Prostate gland (tissue), 2 donors: ENCODE data around the gene SCTR. TPM values are rescaled to one million over a fixed set of nuclear protein-coding genes. Genes with fewer than 3 reads are reported as not detected.

ENCODE experiments used
- DNase-seq: peaks from one replicate; pipeline ENCODE4 v3.0.0-alpha.2; 2019; ENCODE audit warnings: low spot score
- H3K27ac ChIP-seq, 2 donors: fragments of 200-600 bp; sonication (generic); 2 replicates each; pipeline ENCODE4 v1.5.1; 2017 to 2019
- H3K27me3 ChIP-seq: fragments of 200-600 bp; sonication (generic); replicated peaks from 2 replicates; pipeline ENCODE4 v1.5.1; 2019; ENCODE audit not compliant: insufficient read depth
- H3K36me3 ChIP-seq, 2 donors: fragments of 200-600 bp; sonication (generic); 1 replicate in 1 of 2; 2 replicates in 1 of 2; pipeline versions ENCODE4 v1.5.1 to v1.8.1; 2017 to 2019
- H3K4me1 ChIP-seq: fragments of 200-600 bp; sonication (generic); replicated peaks from 2 replicates; pipeline ENCODE4 v1.5.1; 2019
- H3K4me3 ChIP-seq, 2 donors: fragments of 200-600 bp; sonication (generic); 2 replicates each; pipeline ENCODE4 v1.5.1; 2017 to 2019
- H3K9me3 ChIP-seq: fragments of 200-600 bp; sonication (generic); 2 replicates; pipeline ENCODE4 v1.5.1; 2017
- POLR2A ChIP-seq: fragments of 450-650 bp; IDR thresholded peaks from one replicate; pipeline ENCODE4 v1.6.1; 2016; ENCODE audit warnings: antibody characterized with exemption, mild to moderate bottlenecking
- POLR2AphosphoS5 ChIP-seq: sonication (generic); formaldehyde crosslinking; IDR thresholded peaks from one replicate; pipeline ENCODE4 v1.6.1; 2017; ENCODE audit warnings: antibody characterized with exemption
- WGBS: methylation state at CpG from one replicate; pipeline ENCODE4 v1.1.5; 2018; 5-methylcytosine and 5-hydroxymethylcytosine counted together
- intact Hi-C: fragments of 100-400 bp; cut with DNase I; formaldehyde crosslinking; loops from one replicate; pipeline ENCODE4 v1.14.2; 2022
- total RNA-seq, 2 donors: library from RNA; depleted of rRNA; stranded (reverse); fragments of >200 nt; gene quantifications; one replicate each; pipeline ENCODE4 v1.1.0, GENCODE V29; 2016
- TF ChIP-seq, protein P1 (sequence below), 4 experiments: fragments of 200-600 bp in 2 of 4; fragments of 450-650 bp in 2 of 4; sonication (generic) in 2 of 4; IDR thresholded peaks; 1 replicate in 3 of 4; 2 replicates in 1 of 4; pipeline ENCODE4 v1.5.1; 2016 to 2019; ENCODE audit warnings: antibody characterized with exemption in 4 of 4, mild to moderate bottlenecking in 2 of 4, moderate library complexity in 2 of 4

SCTR gene
- total RNA-seq, 2 donors from 2014 or later: not detected

DNA sequence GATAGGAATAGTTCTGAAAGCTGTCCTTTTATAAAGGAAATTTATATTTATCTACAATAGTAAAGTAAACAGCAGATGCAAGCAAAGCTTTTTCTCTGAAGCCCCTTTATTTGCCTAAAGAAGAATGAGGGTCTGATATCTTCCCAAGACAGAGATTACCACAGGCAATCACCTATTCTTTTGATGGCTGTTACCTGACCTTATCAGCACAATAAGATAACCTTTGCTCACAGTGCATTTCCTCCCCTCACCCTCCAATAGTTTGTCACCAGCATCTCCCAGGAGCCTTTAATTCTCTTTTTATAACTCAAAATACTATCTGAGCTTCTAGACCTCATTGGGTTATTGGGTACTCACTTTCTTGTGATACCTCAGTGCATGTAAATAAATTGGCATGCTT, 13.5 kb upstream of the SCTR start:
- H3K4me3 ChIP-seq: no peak overlapping the region
- TF ChIP-seq, protein P1, sequence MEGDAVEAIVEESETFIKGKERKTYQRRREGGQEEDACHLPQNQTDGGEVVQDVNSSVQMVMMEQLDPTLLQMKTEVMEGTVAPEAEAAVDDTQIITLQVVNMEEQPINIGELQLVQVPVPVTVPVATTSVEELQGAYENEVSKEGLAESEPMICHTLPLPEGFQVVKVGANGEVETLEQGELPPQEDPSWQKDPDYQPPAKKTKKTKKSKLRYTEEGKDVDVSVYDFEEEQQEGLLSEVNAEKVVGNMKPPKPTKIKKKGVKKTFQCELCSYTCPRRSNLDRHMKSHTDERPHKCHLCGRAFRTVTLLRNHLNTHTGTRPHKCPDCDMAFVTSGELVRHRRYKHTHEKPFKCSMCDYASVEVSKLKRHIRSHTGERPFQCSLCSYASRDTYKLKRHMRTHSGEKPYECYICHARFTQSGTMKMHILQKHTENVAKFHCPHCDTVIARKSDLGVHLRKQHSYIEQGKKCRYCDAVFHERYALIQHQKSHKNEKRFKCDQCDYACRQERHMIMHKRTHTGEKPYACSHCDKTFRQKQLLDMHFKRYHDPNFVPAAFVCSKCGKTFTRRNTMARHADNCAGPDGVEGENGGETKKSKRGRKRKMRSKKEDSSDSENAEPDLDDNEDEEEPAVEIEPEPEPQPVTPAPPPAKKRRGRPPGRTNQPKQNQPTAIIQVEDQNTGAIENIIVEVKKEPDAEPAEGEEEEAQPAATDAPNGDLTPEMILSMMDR (IDR thresholded peaks at IDR 0.05): no peak
- no peak for TF ChIP-seq POLR2AphosphoS5
- DNase-seq: no peak
- H3K9me3 ChIP-seq: no peaks in the 10 kb centered on the region
- H3K27me3 ChIP-seq: no peaks in the 10 kb centered on the region
- no peak overlapping the region for H3K27ac ChIP-seq
- no peaks in the 10 kb centered on the region for H3K36me3 ChIP-seq
- intact Hi-C loops: no loop called here
- no peaks in the 10 kb centered on the region for H3K4me1 ChIP-seq

DNA sequence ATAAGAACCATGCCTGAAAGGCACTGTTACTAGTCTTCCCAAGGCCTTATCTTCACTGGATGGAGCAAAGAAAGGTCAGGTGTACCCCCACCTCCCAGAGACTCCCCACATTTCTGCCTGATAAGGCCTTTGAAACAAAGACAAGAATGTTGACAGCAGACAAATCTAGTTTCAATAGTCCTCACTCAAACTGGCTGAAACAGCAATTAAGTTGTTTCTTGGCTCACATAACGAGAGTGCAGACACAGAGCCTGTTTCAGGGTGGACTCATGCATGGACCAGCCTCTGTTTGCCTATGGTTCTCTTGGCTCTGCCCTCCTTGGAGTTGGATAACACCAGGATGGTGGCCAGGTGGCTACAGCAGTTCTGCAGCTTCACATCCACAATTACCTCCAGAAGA, 12.4 kb upstream of the SCTR start:
- Histone ChIP-seq H3K4me3 (no peak overlapping the region), H3K27me3 (no peaks in the 10 kb centered on the region), H3K9me3 (no peaks in the 10 kb centered on the region), H3K36me3 (no peaks in the 10 kb centered on the region), H3K4me1 (no peaks in the 10 kb centered on the region), H3K27ac (no peak overlapping the region)
- WGBS: 38% methylated on average over 1 of the region's 1 CpG
- no peak for TF ChIP-seq POLR2A
- TF ChIP-seq, protein P1 (IDR thresholded peaks at IDR 0.05): no peak
- no peak for TF ChIP-seq POLR2AphosphoS5
- intact Hi-C loops: no loop called here
- no peak for DNase-seq

DNA sequence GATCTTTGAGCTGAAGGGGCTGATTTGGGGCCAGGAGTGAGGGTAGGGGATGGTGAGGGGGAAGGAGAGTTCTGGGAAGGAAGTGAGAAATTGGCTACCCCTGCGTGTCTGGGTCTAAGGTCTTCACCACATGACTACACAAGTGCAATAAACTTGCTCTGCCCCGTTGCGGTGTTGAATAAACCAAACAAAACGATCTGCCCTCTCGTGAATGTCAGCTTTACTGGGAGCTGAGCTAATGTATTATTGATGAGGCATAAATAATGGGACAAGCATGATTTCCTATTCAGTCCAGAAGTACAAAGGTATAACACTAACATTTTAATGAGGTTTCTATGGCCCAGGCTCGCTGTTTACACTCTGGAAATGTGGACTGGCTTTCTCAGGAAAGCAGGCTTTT, 11.9 kb upstream of the SCTR start:
- no peak overlapping the region for H3K27ac ChIP-seq
- H3K36me3 ChIP-seq: no peaks in the 10 kb centered on the region
- no peaks in the 10 kb centered on the region for H3K27me3 ChIP-seq
- intact Hi-C loops: no loop called here
- H3K4me3 ChIP-seq: no peak overlapping the region
- DNase-seq: no peak
- no peaks in the 10 kb centered on the region for H3K9me3 ChIP-seq
- TF ChIP-seq, protein P1 (IDR thresholded peaks at IDR 0.05): no peak
- no peak for TF ChIP-seq POLR2AphosphoS5
- no peak for TF ChIP-seq POLR2A
- WGBS: 22% methylated on average over 6 of the region's 6 CpGs
- H3K4me1 ChIP-seq: no peaks in the 10 kb centered on the region

DNA sequence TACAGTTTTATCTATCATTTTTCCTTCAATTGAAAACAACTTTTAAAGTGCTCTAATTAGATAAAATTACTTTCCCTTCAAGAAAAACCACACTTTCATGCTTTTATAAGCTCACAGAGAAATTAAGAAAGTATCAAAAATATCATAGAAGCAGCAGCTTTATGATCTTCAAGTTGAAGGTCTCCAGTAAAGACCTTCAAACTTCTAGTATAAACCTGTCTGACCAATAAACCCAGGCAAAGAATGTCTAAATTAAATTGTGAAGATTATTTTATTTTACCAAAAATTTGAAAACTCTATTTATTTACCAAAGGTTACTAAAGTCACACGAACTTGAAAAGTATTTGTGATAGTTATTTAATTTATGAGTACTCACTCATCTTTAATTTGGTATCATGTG, 9.3 kb upstream of the SCTR start:
- H3K36me3 ChIP-seq: no peaks in the 10 kb centered on the region
- H3K27ac ChIP-seq: no peak overlapping the region
- no peaks in the 10 kb centered on the region for H3K27me3 ChIP-seq
- H3K9me3 ChIP-seq: no peaks in the 10 kb centered on the region
- intact Hi-C loops: no loop called here
- no peak for DNase-seq
- 94% methylated on average over 1 of the region's 1 CpG for WGBS
- TF ChIP-seq POLR2A (no peak), POLR2AphosphoS5 (no peak)
- TF ChIP-seq, protein P1 (IDR thresholded peaks at IDR 0.05): no peak
- H3K4me3 ChIP-seq: no peak overlapping the region
- no peaks in the 10 kb centered on the region for H3K4me1 ChIP-seq

DNA sequence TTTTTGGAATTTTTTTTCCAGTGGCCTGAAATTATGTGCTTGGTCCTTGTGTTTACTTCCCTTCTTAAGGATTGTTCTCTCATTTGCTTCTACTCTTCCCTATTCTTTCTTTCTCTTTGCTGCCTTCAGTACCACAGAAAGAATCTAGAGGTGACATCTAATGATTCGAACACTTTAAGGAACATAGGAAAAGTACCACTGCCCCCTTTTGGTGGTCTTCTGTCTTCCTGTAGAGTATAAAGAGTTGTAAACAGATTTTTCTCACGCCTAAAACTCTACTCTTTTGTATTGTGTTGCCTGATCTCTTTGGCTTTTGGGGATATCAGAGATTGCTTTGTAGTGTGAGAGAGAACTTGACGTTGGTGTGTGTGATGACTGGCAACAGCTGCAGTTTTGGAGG, 7.0 kb upstream of the SCTR start:
- WGBS: 25% methylated on average over 3 of the region's 3 CpGs

More for the DNA sequence above, 7.0 kb upstream of the SCTR start:
- no peaks in the 10 kb centered on the region for H3K9me3 ChIP-seq
- no peaks in the 10 kb centered on the region for H3K27me3 ChIP-seq
- DNase-seq: no peak
- no peak overlapping the region for H3K4me3 ChIP-seq
- H3K27ac ChIP-seq: no peak overlapping the region
- intact Hi-C loops: no loop called here
- no peaks in the 10 kb centered on the region for H3K36me3 ChIP-seq
- no peak for TF ChIP-seq POLR2A
- TF ChIP-seq, protein P1 (IDR thresholded peaks at IDR 0.05): no peak
- no peak for TF ChIP-seq POLR2AphosphoS5
- H3K4me1 ChIP-seq: no peaks in the 10 kb centered on the region
